GM12874 (cell line): ENCODE measurements around the gene UBIAD1.

Experiments
- CTCF ChIP-seq: IDR thresholded peaks from 2 replicates; pipeline ENCODE4 v1.5.1; 2011; ENCODE audit warnings: low read depth, mild to moderate bottlenecking, control low read depth, low read length, moderate library complexity; ENCODE audit not compliant: insufficient read depth

The UBIAD1 gene

GRCh38 chr1:11321656-11322491 is 48.9 kb downstream of the UBIAD1 start:
- no peak for TF ChIP-seq CTCF

GRCh38 chr1:11324567-11325165 is 51.7 kb downstream of the UBIAD1 start:
- no peak for TF ChIP-seq CTCF

GRCh38 chr1:11326070-11326469 is 53.1 kb downstream of the UBIAD1 start:
- no peak for TF ChIP-seq CTCF

GRCh38 chr1:11328444-11328843 is 55.4 kb downstream of the UBIAD1 start:
- no peak for TF ChIP-seq CTCF

- TF ChIP-seq CTCF: no peak
Measured at GRCh38 chr1:11330411-11330810, 57.4 kb downstream of the UBIAD1 start.

GRCh38 chr1:11331036-11331944 is 58.3 kb downstream of the UBIAD1 start:
- no peak for TF ChIP-seq CTCF

- TF ChIP-seq CTCF: no peak
Measured at GRCh38 chr1:11331945-11332546, 59.0 kb downstream of the UBIAD1 start.
